Measurements from ENCODE around the gene KCNQ1. TPM values are rescaled to one million over a fixed set of nuclear protein-coding genes. Genes with fewer than 3 reads are reported as not detected.

Gene KCNQ1
- total and polyA plus RNA-seq, 2 experiments from 2014 or later = 0.45 to 0.87 TPM

DNA sequence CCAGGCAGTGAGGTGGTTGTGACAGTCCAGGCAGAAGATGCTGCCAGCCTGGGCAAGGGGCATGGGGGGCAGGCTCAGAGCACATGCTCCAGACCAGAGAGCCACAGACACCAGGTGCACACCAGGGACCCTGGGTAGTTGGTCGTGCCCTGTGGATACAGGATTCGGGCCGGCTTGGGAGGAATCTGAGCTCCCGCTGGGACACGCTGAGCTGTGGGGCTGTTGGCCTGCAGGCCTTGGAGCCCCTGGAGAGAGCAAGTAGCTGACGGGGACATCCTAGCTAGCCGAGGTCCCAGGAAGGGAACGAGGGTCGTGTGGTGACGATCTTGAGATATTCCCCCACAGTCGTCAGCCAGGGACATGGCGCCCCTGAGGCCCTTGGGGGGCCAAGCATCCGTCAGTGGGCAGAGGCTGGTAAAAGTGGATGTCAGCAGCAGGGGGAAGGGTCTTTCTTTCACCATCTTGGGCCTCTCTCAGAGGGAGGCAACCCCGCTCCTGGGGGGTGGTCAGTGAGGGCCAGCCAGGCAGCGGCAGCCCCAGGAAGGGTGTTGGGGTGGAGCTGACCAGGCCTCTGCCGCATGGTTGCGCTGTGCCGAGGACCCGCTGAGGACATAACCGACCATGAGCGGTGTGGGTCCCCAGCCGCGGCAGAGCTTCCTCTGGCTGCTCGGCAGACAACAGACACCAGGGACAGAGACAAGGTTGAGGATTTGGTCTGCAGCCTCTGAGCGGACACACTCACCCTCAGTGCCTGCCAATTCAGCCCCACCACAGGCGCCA lies 396.8 kb downstream of the KCNQ1 start:
- H3K4me1 Mint-ChIP-seq = peaks cover 21% of the 10 kb centered on the region
- TF ChIP-seq NANOG (IDR thresholded peaks at IDR 0.05; ENCODE audit: borderline replicate concordance) (no peak), POLR2AphosphoS5 (IDR thresholded peaks at IDR 0.05; ENCODE audit: low read depth) (no peak), EZH2 (IDR thresholded peaks at IDR 0.05; ENCODE audit: low read depth, unreplicated experiment) (no peak), CREB1 (CRISPR knock-in tag; IDR thresholded peaks at IDR 0.05; ENCODE audit: low read depth) (no peak), ZNF114 (CRISPR knock-in tag; IDR thresholded peaks at IDR 0.05) (no peak), JUNB (IDR thresholded peaks at IDR 0.05; ENCODE audit: unreplicated experiment) (no peak), ZNF331 (CRISPR knock-in tag; IDR thresholded peaks at IDR 0.05; ENCODE audit: low read depth) (no peak), EZH2phosphoT487 (IDR thresholded peaks at IDR 0.05; ENCODE audit: unreplicated experiment) (no peak), STAT1 (IDR thresholded peaks at IDR 0.05; ENCODE audit: unreplicated experiment) (no peak)
- TF ChIP-seq, protein P1, sequence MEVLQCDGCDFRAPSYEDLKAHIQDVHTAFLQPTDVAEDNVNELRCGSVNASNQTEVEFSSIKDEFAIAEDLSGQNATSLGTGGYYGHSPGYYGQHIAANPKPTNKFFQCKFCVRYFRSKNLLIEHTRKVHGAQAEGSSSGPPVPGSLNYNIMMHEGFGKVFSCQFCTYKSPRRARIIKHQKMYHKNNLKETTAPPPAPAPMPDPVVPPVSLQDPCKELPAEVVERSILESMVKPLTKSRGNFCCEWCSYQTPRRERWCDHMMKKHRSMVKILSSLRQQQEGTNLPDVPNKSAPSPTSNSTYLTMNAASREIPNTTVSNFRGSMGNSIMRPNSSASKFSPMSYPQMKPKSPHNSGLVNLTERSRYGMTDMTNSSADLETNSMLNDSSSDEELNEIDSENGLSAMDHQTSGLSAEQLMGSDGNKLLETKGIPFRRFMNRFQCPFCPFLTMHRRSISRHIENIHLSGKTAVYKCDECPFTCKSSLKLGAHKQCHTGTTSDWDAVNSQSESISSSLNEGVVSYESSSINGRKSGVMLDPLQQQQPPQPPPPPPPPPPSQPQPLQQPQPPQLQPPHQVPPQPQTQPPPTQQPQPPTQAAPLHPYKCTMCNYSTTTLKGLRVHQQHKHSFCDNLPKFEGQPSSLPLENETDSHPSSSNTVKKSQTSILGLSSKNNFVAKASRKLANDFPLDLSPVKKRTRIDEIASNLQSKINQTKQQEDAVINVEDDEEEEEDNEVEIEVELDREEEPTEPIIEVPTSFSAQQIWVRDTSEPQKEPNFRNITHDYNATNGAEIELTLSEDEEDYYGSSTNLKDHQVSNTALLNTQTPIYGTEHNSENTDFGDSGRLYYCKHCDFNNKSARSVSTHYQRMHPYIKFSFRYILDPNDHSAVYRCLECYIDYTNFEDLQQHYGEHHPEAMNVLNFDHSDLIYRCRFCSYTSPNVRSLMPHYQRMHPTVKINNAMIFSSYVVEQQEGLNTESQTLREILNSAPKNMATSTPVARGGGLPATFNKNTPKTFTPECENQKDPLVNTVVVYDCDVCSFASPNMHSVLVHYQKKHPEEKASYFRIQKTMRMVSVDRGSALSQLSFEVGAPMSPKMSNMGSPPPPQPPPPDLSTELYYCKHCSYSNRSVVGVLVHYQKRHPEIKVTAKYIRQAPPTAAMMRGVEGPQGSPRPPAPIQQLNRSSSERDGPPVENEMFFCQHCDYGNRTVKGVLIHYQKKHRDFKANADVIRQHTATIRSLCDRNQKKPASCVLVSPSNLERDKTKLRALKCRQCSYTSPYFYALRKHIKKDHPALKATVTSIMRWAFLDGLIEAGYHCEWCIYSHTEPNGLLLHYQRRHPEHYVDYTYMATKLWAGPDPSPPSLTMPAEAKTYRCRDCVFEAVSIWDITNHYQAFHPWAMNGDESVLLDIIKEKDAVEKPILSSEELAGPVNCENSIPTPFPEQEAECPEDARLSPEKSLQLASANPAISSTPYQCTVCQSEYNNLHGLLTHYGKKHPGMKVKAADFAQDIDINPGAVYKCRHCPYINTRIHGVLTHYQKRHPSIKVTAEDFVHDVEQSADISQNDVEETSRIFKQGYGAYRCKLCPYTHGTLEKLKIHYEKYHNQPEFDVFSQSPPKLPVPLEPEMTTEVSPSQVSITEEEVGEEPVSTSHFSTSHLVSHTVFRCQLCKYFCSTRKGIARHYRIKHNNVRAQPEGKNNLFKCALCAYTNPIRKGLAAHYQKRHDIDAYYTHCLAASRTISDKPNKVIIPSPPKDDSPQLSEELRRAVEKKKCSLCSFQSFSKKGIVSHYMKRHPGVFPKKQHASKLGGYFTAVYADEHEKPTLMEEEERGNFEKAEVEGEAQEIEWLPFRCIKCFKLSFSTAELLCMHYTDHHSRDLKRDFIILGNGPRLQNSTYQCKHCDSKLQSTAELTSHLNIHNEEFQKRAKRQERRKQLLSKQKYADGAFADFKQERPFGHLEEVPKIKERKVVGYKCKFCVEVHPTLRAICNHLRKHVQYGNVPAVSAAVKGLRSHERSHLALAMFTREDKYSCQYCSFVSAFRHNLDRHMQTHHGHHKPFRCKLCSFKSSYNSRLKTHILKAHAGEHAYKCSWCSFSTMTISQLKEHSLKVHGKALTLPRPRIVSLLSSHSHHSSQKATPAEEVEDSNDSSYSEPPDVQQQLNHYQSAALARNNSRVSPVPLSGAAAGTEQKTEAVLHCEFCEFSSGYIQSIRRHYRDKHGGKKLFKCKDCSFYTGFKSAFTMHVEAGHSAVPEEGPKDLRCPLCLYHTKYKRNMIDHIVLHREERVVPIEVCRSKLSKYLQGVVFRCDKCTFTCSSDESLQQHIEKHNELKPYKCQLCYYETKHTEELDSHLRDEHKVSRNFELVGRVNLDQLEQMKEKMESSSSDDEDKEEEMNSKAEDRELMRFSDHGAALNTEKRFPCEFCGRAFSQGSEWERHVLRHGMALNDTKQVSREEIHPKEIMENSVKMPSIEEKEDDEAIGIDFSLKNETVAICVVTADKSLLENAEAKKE (CRISPR knock-in tag; IDR thresholded peaks at IDR 0.05) = no peak
- TF ChIP-seq, protein P2, sequence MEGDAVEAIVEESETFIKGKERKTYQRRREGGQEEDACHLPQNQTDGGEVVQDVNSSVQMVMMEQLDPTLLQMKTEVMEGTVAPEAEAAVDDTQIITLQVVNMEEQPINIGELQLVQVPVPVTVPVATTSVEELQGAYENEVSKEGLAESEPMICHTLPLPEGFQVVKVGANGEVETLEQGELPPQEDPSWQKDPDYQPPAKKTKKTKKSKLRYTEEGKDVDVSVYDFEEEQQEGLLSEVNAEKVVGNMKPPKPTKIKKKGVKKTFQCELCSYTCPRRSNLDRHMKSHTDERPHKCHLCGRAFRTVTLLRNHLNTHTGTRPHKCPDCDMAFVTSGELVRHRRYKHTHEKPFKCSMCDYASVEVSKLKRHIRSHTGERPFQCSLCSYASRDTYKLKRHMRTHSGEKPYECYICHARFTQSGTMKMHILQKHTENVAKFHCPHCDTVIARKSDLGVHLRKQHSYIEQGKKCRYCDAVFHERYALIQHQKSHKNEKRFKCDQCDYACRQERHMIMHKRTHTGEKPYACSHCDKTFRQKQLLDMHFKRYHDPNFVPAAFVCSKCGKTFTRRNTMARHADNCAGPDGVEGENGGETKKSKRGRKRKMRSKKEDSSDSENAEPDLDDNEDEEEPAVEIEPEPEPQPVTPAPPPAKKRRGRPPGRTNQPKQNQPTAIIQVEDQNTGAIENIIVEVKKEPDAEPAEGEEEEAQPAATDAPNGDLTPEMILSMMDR (conservative IDR thresholded peaks at IDR 0.05; ENCODE audit: low read depth in 2 of 2) = no peak
- TF ChIP-seq, protein P3, sequence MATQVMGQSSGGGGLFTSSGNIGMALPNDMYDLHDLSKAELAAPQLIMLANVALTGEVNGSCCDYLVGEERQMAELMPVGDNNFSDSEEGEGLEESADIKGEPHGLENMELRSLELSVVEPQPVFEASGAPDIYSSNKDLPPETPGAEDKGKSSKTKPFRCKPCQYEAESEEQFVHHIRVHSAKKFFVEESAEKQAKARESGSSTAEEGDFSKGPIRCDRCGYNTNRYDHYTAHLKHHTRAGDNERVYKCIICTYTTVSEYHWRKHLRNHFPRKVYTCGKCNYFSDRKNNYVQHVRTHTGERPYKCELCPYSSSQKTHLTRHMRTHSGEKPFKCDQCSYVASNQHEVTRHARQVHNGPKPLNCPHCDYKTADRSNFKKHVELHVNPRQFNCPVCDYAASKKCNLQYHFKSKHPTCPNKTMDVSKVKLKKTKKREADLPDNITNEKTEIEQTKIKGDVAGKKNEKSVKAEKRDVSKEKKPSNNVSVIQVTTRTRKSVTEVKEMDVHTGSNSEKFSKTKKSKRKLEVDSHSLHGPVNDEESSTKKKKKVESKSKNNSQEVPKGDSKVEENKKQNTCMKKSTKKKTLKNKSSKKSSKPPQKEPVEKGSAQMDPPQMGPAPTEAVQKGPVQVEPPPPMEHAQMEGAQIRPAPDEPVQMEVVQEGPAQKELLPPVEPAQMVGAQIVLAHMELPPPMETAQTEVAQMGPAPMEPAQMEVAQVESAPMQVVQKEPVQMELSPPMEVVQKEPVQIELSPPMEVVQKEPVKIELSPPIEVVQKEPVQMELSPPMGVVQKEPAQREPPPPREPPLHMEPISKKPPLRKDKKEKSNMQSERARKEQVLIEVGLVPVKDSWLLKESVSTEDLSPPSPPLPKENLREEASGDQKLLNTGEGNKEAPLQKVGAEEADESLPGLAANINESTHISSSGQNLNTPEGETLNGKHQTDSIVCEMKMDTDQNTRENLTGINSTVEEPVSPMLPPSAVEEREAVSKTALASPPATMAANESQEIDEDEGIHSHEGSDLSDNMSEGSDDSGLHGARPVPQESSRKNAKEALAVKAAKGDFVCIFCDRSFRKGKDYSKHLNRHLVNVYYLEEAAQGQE (IDR thresholded peaks at IDR 0.05; ENCODE audit: unreplicated experiment) = no peak
- TF ChIP-seq, protein P4, sequence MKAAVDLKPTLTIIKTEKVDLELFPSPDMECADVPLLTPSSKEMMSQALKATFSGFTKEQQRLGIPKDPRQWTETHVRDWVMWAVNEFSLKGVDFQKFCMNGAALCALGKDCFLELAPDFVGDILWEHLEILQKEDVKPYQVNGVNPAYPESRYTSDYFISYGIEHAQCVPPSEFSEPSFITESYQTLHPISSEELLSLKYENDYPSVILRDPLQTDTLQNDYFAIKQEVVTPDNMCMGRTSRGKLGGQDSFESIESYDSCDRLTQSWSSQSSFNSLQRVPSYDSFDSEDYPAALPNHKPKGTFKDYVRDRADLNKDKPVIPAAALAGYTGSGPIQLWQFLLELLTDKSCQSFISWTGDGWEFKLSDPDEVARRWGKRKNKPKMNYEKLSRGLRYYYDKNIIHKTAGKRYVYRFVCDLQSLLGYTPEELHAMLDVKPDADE (IDR thresholded peaks at IDR 0.05) = no peak
- H3K27ac ChIP-seq (ENCODE audit: low read depth) = no peak overlapping the region
- no peaks in the 10 kb centered on the region for H3K79me2 ChIP-seq (replicated peaks; ENCODE audit: insufficient read depth)
- H3K27me3 ChIP-seq (ENCODE audit: insufficient read depth) = peaks cover 3% of the 10 kb centered on the region
- no peaks in the 10 kb centered on the region for H3F3A ChIP-seq (replicated peaks; ENCODE audit: low read depth)
- no peaks in the 10 kb centered on the region for H3K36me3 Mint-ChIP-seq (ENCODE audit: low read depth)
- no peak overlapping the region for H3K27ac Mint-ChIP-seq
- DNase-seq (ENCODE audit: low spot score) = no peak
- no peaks in the 10 kb centered on the region for H4K20me1 ChIP-seq (replicated peaks; ENCODE audit: insufficient read depth)
- peaks cover 4% of the 10 kb centered on the region; the same call in 1 of the 2 replicates for H3K4me1 ChIP-seq (ENCODE audit: insufficient read depth)
- no peak overlapping the region for H3K4me2 ChIP-seq
- no peaks in the 10 kb centered on the region for H3K9me2 ChIP-seq (ENCODE audit: insufficient read depth)
- H2AFZ ChIP-seq = no peak overlapping the region
- H3K4me3 Mint-ChIP-seq = no peak overlapping the region
- no peak for ATAC-seq
- H3K9me3 Mint-ChIP-seq = no peaks in the 10 kb centered on the region; the same call in 2 of the 3 replicates
- peaks cover 26% of the 10 kb centered on the region for H3K27me3 Mint-ChIP-seq (ENCODE audit: insufficient read depth, low read depth, poor library complexity)
- H3K36me3 ChIP-seq (ENCODE audit: insufficient read depth) = no peaks in the 10 kb centered on the region
- H3K4me3 ChIP-seq = no peak overlapping the region

Measured in GM23338 (cell line).